SK-N-MC (cell line): ENCODE data around the gene OTUD7B.

Experiments used
- EZH2 ChIP-seq: fragments of 200-600 bp; sonication (generic); IDR thresholded peaks from one replicate; pipeline ENCODE4 v1.6.1; 2017; ENCODE audit warnings: antibody characterized with exemption
- POLR2AphosphoS5 ChIP-seq: IDR thresholded peaks from 2 replicates; pipeline ENCODE4 v1.6.1; 2012; ENCODE audit warnings: mild to moderate bottlenecking, low read depth, low read length, borderline replicate concordance

DNA sequence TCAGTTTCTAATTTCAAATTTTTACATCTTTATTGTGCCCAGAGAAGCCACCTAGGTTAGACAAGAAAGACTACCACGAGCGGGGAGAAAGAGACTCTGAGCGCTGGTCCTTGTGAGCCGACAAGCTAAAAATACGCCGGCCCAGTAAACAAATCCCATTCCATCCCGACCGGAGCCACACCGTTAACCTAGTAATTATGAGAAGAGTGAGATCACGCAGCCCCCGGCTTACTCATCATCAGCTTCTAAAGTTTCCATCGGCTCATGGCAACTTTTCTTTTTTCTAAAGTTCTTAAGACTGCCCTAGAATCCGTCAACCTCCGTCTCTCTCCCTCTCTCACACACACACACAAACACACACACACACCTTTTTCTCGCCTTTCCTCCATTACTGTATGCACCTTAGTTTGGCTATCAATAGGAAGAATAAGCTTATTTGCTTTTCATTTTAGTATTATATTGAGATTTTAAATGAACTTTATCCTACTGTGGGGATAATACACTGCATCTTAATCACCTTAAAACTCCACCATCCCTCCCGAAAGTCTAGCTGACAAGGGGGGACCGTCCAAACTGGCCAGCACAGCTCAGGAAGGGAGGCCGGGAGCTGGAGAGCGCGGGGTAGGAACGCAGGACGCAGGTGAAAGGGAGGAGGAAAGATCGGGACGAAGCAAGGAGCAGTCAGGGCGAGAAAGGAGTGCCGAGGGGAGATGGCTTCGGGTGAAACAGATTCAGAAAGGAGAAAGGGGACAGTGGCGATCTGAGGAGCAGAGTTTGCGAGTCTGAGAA, 728 bp downstream of the OTUD7B start:
- TF ChIP-seq POLR2AphosphoS5 (no peak), EZH2 (no peak)
